ENCODE results near the gene STAG1.

DNA sequence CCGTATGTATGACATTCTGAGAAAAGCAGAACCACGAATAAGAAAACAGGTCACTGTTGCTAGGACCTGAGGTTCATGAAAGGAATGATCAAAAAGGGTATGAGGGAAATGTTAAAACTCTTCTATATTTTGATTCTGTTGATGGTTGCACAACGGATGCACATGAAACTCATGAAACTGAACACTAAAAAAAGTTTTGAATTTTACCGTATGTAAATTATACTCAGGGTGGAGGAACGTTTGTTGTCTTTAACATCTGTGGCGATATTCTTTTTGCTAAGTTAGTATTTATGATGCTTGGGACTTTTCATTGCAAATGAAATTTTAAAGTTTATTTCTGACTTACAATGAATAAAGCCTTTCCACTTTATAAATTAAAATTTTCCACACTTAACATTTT, 55.4 kb downstream of the STAG1 start:
- no peak for TF ChIP-seq RAD21 (conservative IDR thresholded peaks at IDR 0.05)
- TF ChIP-seq, protein P1, sequence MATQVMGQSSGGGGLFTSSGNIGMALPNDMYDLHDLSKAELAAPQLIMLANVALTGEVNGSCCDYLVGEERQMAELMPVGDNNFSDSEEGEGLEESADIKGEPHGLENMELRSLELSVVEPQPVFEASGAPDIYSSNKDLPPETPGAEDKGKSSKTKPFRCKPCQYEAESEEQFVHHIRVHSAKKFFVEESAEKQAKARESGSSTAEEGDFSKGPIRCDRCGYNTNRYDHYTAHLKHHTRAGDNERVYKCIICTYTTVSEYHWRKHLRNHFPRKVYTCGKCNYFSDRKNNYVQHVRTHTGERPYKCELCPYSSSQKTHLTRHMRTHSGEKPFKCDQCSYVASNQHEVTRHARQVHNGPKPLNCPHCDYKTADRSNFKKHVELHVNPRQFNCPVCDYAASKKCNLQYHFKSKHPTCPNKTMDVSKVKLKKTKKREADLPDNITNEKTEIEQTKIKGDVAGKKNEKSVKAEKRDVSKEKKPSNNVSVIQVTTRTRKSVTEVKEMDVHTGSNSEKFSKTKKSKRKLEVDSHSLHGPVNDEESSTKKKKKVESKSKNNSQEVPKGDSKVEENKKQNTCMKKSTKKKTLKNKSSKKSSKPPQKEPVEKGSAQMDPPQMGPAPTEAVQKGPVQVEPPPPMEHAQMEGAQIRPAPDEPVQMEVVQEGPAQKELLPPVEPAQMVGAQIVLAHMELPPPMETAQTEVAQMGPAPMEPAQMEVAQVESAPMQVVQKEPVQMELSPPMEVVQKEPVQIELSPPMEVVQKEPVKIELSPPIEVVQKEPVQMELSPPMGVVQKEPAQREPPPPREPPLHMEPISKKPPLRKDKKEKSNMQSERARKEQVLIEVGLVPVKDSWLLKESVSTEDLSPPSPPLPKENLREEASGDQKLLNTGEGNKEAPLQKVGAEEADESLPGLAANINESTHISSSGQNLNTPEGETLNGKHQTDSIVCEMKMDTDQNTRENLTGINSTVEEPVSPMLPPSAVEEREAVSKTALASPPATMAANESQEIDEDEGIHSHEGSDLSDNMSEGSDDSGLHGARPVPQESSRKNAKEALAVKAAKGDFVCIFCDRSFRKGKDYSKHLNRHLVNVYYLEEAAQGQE (IDR thresholded peaks at IDR 0.05; ENCODE audit: borderline replicate concordance): no peak

Measured in neural cell (in vitro differentiated cells).